Measurements from ENCODE around the gene CDAN1. TPM values are rescaled to one million over a fixed set of nuclear protein-coding genes. Genes with fewer than 3 reads are reported as not detected.

Gene CDAN1
- total and polyA plus RNA-seq, 3 donors from 2014 or later: 17.1 to 43.5 (median 27.5) TPM

GRCh38 chr15:42716626-42717025 lies 20.3 kb downstream of the CDAN1 start:
- WGBS, 2 donors: 90 to 97% methylated on average over 2 of the region's 2 CpGs

GRCh38 chr15:42716125-42716524 lies 20.8 kb downstream of the CDAN1 start:
- Histone ChIP-seq H3K27me3 (no peaks in the 10 kb centered on the region), H3K27ac (no peak overlapping the region), H3K9me3 (no peaks in the 10 kb centered on the region), H3K4me1 (no peaks in the 10 kb centered on the region), H3K4me3 (no peak overlapping the region), H3K36me3 (ENCODE audit: low read depth, missing control alignments) (no peaks in the 10 kb centered on the region)
- 88 to 97% methylated on average over 5 of the region's 5 CpGs for WGBS, 2 donors
- intact Hi-C loops (cut with DNase I; ENCODE audit: low total_unique reads): no loop called here
- no peak for TF ChIP-seq CTCF (IDR thresholded peaks at IDR 0.05)
- TF ChIP-seq POLR2A (IDR thresholded peaks at IDR 0.05): no peak
- no peak for DNase-seq

More at GRCh38 chr15:42716626-42717025, 20.3 kb downstream of the CDAN1 start:
- Histone ChIP-seq H3K4me1 (peaks cover 2% of the 10 kb centered on the region), H3K9me3 (no peaks in the 10 kb centered on the region), H3K36me3 (ENCODE audit: low read depth, missing control alignments) (no peaks in the 10 kb centered on the region), H3K27ac (no peak overlapping the region), H3K4me3 (no peak overlapping the region), H3K27me3 (no peaks in the 10 kb centered on the region)
- intact Hi-C loops (cut with DNase I; ENCODE audit: low total_unique reads): no loop called here
- TF ChIP-seq POLR2A (IDR thresholded peaks at IDR 0.05) (no peak), CTCF (IDR thresholded peaks at IDR 0.05) (no peak)
- no peak for DNase-seq

DNA sequence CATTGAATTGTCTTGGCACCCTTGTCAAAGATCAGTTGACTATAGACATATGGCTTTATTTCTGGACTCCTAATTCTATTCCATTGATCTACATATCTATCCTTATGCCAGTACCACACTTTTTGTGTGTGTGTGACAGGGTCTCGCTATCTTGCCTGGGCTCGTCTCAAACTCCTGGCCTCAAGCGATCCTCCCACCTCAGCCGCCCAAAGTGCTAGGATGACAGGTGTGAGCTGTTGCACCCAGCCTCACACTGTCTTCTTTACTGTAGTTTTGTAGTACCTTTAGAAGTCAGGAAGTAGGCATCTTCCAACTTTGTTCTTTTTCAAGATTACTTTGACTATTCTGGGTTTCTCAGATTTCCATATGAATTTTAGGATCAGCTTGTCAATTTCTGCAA lies 24.3 kb downstream of the CDAN1 start:
- intact Hi-C loops (cut with DNase I; ENCODE audit: low total_unique reads): no loop called here
- H3K4me1 ChIP-seq: no peaks in the 10 kb centered on the region
- H3K27ac ChIP-seq: no peak overlapping the region
- H3K9me3 ChIP-seq: no peaks in the 10 kb centered on the region
- TF ChIP-seq POLR2A (IDR thresholded peaks at IDR 0.05) (no peak), CTCF (IDR thresholded peaks at IDR 0.05) (no peak)
- no peaks in the 10 kb centered on the region for H3K36me3 ChIP-seq (ENCODE audit: low read depth, missing control alignments)
- no peak for DNase-seq
- no peaks in the 10 kb centered on the region for H3K27me3 ChIP-seq
- 84 to 93% methylated on average over 4 of the region's 4 CpGs for WGBS, 2 donors
- no peak overlapping the region for H3K4me3 ChIP-seq

DNA sequence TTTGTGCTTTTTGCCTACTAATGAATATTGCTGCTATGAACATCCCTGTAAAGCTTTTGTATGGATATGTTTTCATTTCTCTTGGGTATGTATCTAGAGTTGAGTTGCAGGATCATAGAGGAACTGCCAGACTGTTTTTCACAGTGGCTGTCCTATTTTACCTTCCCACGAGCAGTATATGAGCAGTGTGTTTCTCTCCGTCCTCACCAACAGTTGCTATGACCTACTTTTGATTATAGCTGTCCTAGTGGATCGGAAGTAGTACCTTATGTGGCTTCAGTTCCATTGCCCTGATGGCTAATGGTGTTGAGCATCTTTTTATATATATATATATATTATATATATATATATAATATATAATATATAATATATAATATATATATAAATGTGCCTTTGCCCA lies 25.2 kb downstream of the CDAN1 start:
- no peaks in the 10 kb centered on the region for H3K4me1 ChIP-seq
- no peak for DNase-seq
- WGBS, 2 donors: 59 to 88% methylated on average over 3 of the region's 3 CpGs
- no peaks in the 10 kb centered on the region for H3K9me3 ChIP-seq
- intact Hi-C loops (cut with DNase I; ENCODE audit: low total_unique reads): no loop called here
- H3K27me3 ChIP-seq: no peaks in the 10 kb centered on the region
- no peak overlapping the region for H3K4me3 ChIP-seq
- no peaks in the 10 kb centered on the region for H3K36me3 ChIP-seq (ENCODE audit: low read depth, missing control alignments)
- no peak overlapping the region for H3K27ac ChIP-seq
- TF ChIP-seq POLR2A (IDR thresholded peaks at IDR 0.05): no peak
- TF ChIP-seq CTCF (IDR thresholded peaks at IDR 0.05): no peak

GRCh38 chr15:42710662-42711061 lies 26.3 kb downstream of the CDAN1 start:
- intact Hi-C loops (cut with DNase I; ENCODE audit: low total_unique reads): no loop called here
- Histone ChIP-seq H3K27me3 (no peaks in the 10 kb centered on the region), H3K4me1 (no peaks in the 10 kb centered on the region), H3K36me3 (ENCODE audit: low read depth, missing control alignments) (no peaks in the 10 kb centered on the region), H3K9me3 (no peaks in the 10 kb centered on the region), H3K27ac (no peak overlapping the region), H3K4me3 (no peak overlapping the region)
- no peak for TF ChIP-seq CTCF (IDR thresholded peaks at IDR 0.05)
- no peak for TF ChIP-seq POLR2A (IDR thresholded peaks at IDR 0.05)
- no peak for DNase-seq
- WGBS, 2 donors: 80 to 82% methylated on average over 2 of the region's 2 CpGs
